ENCODE measurements around the gene DNASE1L1. TPM values are rescaled to one million over a fixed set of nuclear protein-coding genes. Genes with fewer than 3 reads are reported as not detected.

DNASE1L1 gene
- total and polyA plus RNA-seq, 4 experiments from 2014 or later, result 14.0 to 26.3 (median 20.7) TPM

- Histone ChIP-seq H3K27ac (ENCODE audit: low read depth, low read length) (peak overlapping the region; percentile 70), H3K9me3 (ENCODE audit: control insufficient read depth in 1 of 2, low read length in 2 of 2) (no peaks in the 10 kb centered on the region), H3K4me3 (ENCODE audit: low read length in 2 of 2) (peak overlapping the region; percentile 42 to 51), H3K36me3 (ENCODE audit: insufficient read depth, low read length) (no peaks in the 10 kb centered on the region), H3K4me1 (ENCODE audit: insufficient read depth, low read length) (peaks cover 10% of the 10 kb centered on the region), H3K27me3 (ENCODE audit: insufficient read depth, low read length) (no peaks in the 10 kb centered on the region)
- CTCF ChIA-PET (ENCODE audit: partially characterized antibody), result interaction anchor here (1.0 to 1.3 kb wide), 2 partner anchors 9 to 13 kb away, joined by 3 to 5 read pairs; partner anchors contain the start of gene RPL10
- Mint-ChIP-seq H3K4me1 (peaks cover 4 to 24% (median 11%) of the 10 kb centered on the region in 4 donors), H3K9me3 (peaks cover 0 to 4% (median 0%) of the 10 kb centered on the region in 8 donors), H3K27me3 (no peaks in the 10 kb centered on the region), H3K4me3 (peak overlapping the region; percentile 78 to 85 (median 82)), H3K27ac (peak overlapping the region; percentile 77 to 95 (median 85)), H3K36me3 (peaks cover 0 to 11% of the 10 kb centered on the region in 2 donors)
- POLR2A ChIA-PET (ENCODE audit: partially characterized antibody), result interaction anchor here (0.7 to 5.8 kb wide), 27 partner anchors 8 to 487 kb away, joined by 3 to 101 read pairs (median 4); partner anchors contain the start of genes ATP6AP1, EMD, FAM3A and FAM50A
- intact Hi-C loops (cut with micrococcal nuclease), result loop anchor here (10.0 kb wide), 1 partner anchor 63 kb away; the partner anchor contains the start of gene LAGE3
- peak in 4 of 5 donors; percentile 36 to 58 (median 43) for DNase-seq
Measured at GRCh38 chrX:154411981-154412340, 2.9 kb upstream of the DNASE1L1 start.

GRCh38 chrX:154408659-154409221, 314 bp downstream of the DNASE1L1 start:
- CTCF ChIA-PET (ENCODE audit: partially characterized antibody), result interaction anchor here (1.4 kb wide), 1 partner anchor 11 kb away, joined by 3 read pairs; no protein-coding TSS in a partner anchor
- DNase-seq, result no peak
- H3K4me1 ChIP-seq (ENCODE audit: insufficient read depth, low read length), result peaks cover 10% of the 10 kb centered on the region
- peak overlapping the region in 3 of 7 donors; percentile 11 to 85 (median 24) for H3K27ac Mint-ChIP-seq
- H3K9me3 ChIP-seq (ENCODE audit: control insufficient read depth in 1 of 2, low read length in 2 of 2), result no peaks in the 10 kb centered on the region
- H3K4me3 Mint-ChIP-seq, result peak overlapping the region in 4 of 8 donors; percentile 15 to 67 (median 38)
- H3K27me3 ChIP-seq (ENCODE audit: insufficient read depth, low read length), result no peaks in the 10 kb centered on the region
- H3K4me1 Mint-ChIP-seq, result peaks cover 4 to 24% (median 11%) of the 10 kb centered on the region in 4 donors
- no peak overlapping the region for H3K27ac ChIP-seq (ENCODE audit: low read depth, low read length)
- H3K36me3 ChIP-seq (ENCODE audit: insufficient read depth, low read length), result no peaks in the 10 kb centered on the region
- POLR2A ChIA-PET (ENCODE audit: partially characterized antibody), result interaction anchor here (1.4 to 5.8 kb wide), 2 partner anchors 10 to 33 kb away, joined by 4 to 101 read pairs; partner anchors contain the start of gene RPL10
- H3K4me3 ChIP-seq (ENCODE audit: low read length in 2 of 2), result no peak overlapping the region
- no peaks in the 10 kb centered on the region for H3K27me3 Mint-ChIP-seq
- peaks cover 0 to 9% of the 10 kb centered on the region in 2 donors for H3K36me3 Mint-ChIP-seq
- intact Hi-C loops (cut with micrococcal nuclease), result no loop called here
- H3K9me3 Mint-ChIP-seq, result peaks cover 0 to 4% (median 0%) of the 10 kb centered on the region in 8 donors

- intact Hi-C loops (cut with micrococcal nuclease), result no loop called here
- DNase-seq, result no peak
- CTCF ChIA-PET (ENCODE audit: partially characterized antibody), result no interaction called here
- POLR2A ChIA-PET (ENCODE audit: partially characterized antibody), result no interaction called here
- Histone ChIP-seq H3K4me3 (ENCODE audit: low read length in 2 of 2) (no peak overlapping the region), H3K9me3 (ENCODE audit: control insufficient read depth in 1 of 2, low read length in 2 of 2) (no peaks in the 10 kb centered on the region), H3K27me3 (ENCODE audit: insufficient read depth, low read length) (no peaks in the 10 kb centered on the region), H3K4me1 (ENCODE audit: insufficient read depth, low read length) (peaks cover 7% of the 10 kb centered on the region), H3K36me3 (ENCODE audit: insufficient read depth, low read length) (peaks cover 15% of the 10 kb centered on the region), H3K27ac (ENCODE audit: low read depth, low read length) (no peak overlapping the region)
- Mint-ChIP-seq H3K9me3 (peaks cover 0 to 2% (median 0%) of the 10 kb centered on the region in 8 donors), H3K36me3 (peaks cover 8 to 15% of the 10 kb centered on the region in 2 donors), H3K4me3 (no peak overlapping the region), H3K27ac (peak overlapping the region in 1 of 7 donors; percentile 61), H3K4me1 (peaks cover 2 to 24% (median 5%) of the 10 kb centered on the region in 4 donors), H3K27me3 (no peaks in the 10 kb centered on the region)
Measured at GRCh38 chrX:154404625-154405192, 4.3 kb downstream of the DNASE1L1 start.

GRCh38 chrX:154403858-154404257, 5.2 kb downstream of the DNASE1L1 start:
- Mint-ChIP-seq H3K36me3 (peaks cover 16 to 24% of the 10 kb centered on the region in 2 donors), H3K9me3 (peaks cover 0 to 5% (median 0%) of the 10 kb centered on the region in 8 donors), H3K4me1 (peaks cover 5 to 29% (median 11%) of the 10 kb centered on the region in 4 donors), H3K27me3 (no peaks in the 10 kb centered on the region), H3K4me3 (no peak overlapping the region), H3K27ac (no peak overlapping the region)
- Histone ChIP-seq H3K27ac (ENCODE audit: low read depth, low read length) (no peak overlapping the region), H3K9me3 (ENCODE audit: control insufficient read depth in 1 of 2, low read length in 2 of 2) (no peaks in the 10 kb centered on the region), H3K27me3 (ENCODE audit: insufficient read depth, low read length) (no peaks in the 10 kb centered on the region), H3K36me3 (ENCODE audit: insufficient read depth, low read length) (peaks cover 23% of the 10 kb centered on the region), H3K4me1 (ENCODE audit: insufficient read depth, low read length) (peaks cover 15% of the 10 kb centered on the region), H3K4me3 (ENCODE audit: low read length in 2 of 2) (no peak overlapping the region)
- ChIA-PET POLR2A (ENCODE audit: partially characterized antibody) (interaction anchor here (0.6 to 0.8 kb wide), 2 partner anchors 8 to 316 kb away, joined by 3 read pairs; no protein-coding TSS in a partner anchor), CTCF (ENCODE audit: partially characterized antibody) (no interaction called here)
- DNase-seq, result no peak
- intact Hi-C loops (cut with micrococcal nuclease), result no loop called here

- Mint-ChIP-seq H3K36me3 (peaks cover 19 to 31% of the 10 kb centered on the region in 2 donors), H3K9me3 (peaks cover 0 to 12% (median 0%) of the 10 kb centered on the region in 8 donors), H3K27ac (peak overlapping the region in 2 of 7 donors; percentile 9 to 68), H3K27me3 (no peaks in the 10 kb centered on the region), H3K4me1 (peaks cover 7 to 25% (median 15%) of the 10 kb centered on the region in 4 donors), H3K4me3 (no peak overlapping the region)
- CTCF ChIA-PET (ENCODE audit: partially characterized antibody), result no interaction called here
- Histone ChIP-seq H3K36me3 (ENCODE audit: insufficient read depth, low read length) (peaks cover 23% of the 10 kb centered on the region), H3K4me3 (ENCODE audit: low read length in 2 of 2) (no peak overlapping the region), H3K27me3 (ENCODE audit: insufficient read depth, low read length) (no peaks in the 10 kb centered on the region), H3K4me1 (ENCODE audit: insufficient read depth, low read length) (peaks cover 15% of the 10 kb centered on the region), H3K9me3 (ENCODE audit: control insufficient read depth in 1 of 2, low read length in 2 of 2) (no peaks in the 10 kb centered on the region), H3K27ac (ENCODE audit: low read depth, low read length) (no peak overlapping the region)
- intact Hi-C loops (cut with micrococcal nuclease), result no loop called here
- POLR2A ChIA-PET (ENCODE audit: partially characterized antibody), result interaction anchor here (1.7 kb wide), 1 partner anchor 9 kb away, joined by 5 read pairs; no protein-coding TSS in a partner anchor
- no peak for DNase-seq
Measured at GRCh38 chrX:154403192-154403591, 5.9 kb downstream of the DNASE1L1 start.

GRCh38 chrX:154402622-154403127, 6.4 kb downstream of the DNASE1L1 start:
- DNase-seq, result no peak
- Mint-ChIP-seq H3K27ac (peak overlapping the region in 1 of 7 donors; percentile 35), H3K4me3 (no peak overlapping the region), H3K36me3 (peaks cover 19 to 34% of the 10 kb centered on the region in 2 donors), H3K27me3 (no peaks in the 10 kb centered on the region), H3K9me3 (peaks cover 0 to 13% (median 0%) of the 10 kb centered on the region in 8 donors), H3K4me1 (peaks cover 7 to 27% (median 17%) of the 10 kb centered on the region in 4 donors)
- no peaks in the 10 kb centered on the region for H3K9me3 ChIP-seq (ENCODE audit: control insufficient read depth in 1 of 2, low read length in 2 of 2)
- H3K27me3 ChIP-seq (ENCODE audit: insufficient read depth, low read length), result no peaks in the 10 kb centered on the region
- ChIA-PET CTCF (ENCODE audit: partially characterized antibody) (no interaction called here), POLR2A (ENCODE audit: partially characterized antibody) (interaction anchor here (1.7 kb wide), 1 partner anchor 10 kb away, joined by 5 read pairs; no protein-coding TSS in a partner anchor)
- no peak overlapping the region for H3K27ac ChIP-seq (ENCODE audit: low read depth, low read length)
- no peak overlapping the region for H3K4me3 ChIP-seq (ENCODE audit: low read length in 2 of 2)
- peaks cover 23% of the 10 kb centered on the region for H3K36me3 ChIP-seq (ENCODE audit: insufficient read depth, low read length)
- intact Hi-C loops (cut with micrococcal nuclease), result no loop called here
- H3K4me1 ChIP-seq (ENCODE audit: insufficient read depth, low read length), result peaks cover 15% of the 10 kb centered on the region
